KMS-11 (cell line): Measurements from ENCODE around the gene ITPR3.

ENCODE experiments used
- H2AFZ ChIP-seq: fragments of 200-600 bp; sonication (generic); 2 replicates; pipeline ENCODE4 v1.6.1; 2016; ENCODE audit warnings: antibody characterized with exemption, mixed run types, low read depth
- H3K27ac ChIP-seq: fragments of 200-600 bp; sonication (generic); 2 replicates; pipeline ENCODE4 v1.6.1; 2016; ENCODE audit warnings: mild to moderate bottlenecking, mixed run types
- H3K27me3 ChIP-seq: fragments of 200-600 bp; sonication (generic); 2 replicates; pipeline ENCODE4 v1.6.1; 2017; ENCODE audit warnings: mild to moderate bottlenecking, low read depth, mixed run types, moderate library complexity; ENCODE audit not compliant: insufficient read depth
- H3K36me3 ChIP-seq: fragments of 200-600 bp; sonication (generic); 2 replicates; pipeline ENCODE4 v1.6.1; 2017; ENCODE audit warnings: mild to moderate bottlenecking, mixed run types; ENCODE audit not compliant: insufficient read depth
- H3K4me1 ChIP-seq: fragments of 200-600 bp; sonication (generic); 2 replicates; pipeline ENCODE4 v1.6.1; 2016; ENCODE audit warnings: mild to moderate bottlenecking, low read depth, mixed run types; ENCODE audit not compliant: poor library complexity, severe bottlenecking
- H3K4me2 ChIP-seq: fragments of 200-600 bp; sonication (generic); 2 replicates; pipeline ENCODE4 v1.7.0; 2016; ENCODE audit warnings: mild to moderate bottlenecking, mixed run types
- H3K4me3 ChIP-seq: fragments of 200-600 bp; sonication (generic); IDR thresholded peaks from 2 replicates; pipeline ENCODE4 v1.6.1; 2017; ENCODE audit warnings: low read depth, low read length, mixed read lengths; ENCODE audit not compliant: insufficient read depth
- H3K79me2 ChIP-seq: fragments of 200-600 bp; sonication (generic); 2 replicates; pipeline ENCODE4 v1.6.1; 2016; ENCODE audit warnings: low read depth, mixed run types; ENCODE audit not compliant: insufficient read depth
- H3K9ac ChIP-seq: fragments of 200-600 bp; sonication (generic); 2 replicates; pipeline ENCODE4 v1.6.1; 2016; ENCODE audit warnings: mild to moderate bottlenecking, mixed run types
- H4K20me1 ChIP-seq: fragments of 200-600 bp; sonication (generic); 2 replicates; pipeline ENCODE4 v1.6.1; 2016; ENCODE audit warnings: mild to moderate bottlenecking, mixed run types; ENCODE audit not compliant: insufficient read depth
- CTCF ChIP-seq: fragments of 200-600 bp; sonication (generic); conservative IDR thresholded peaks from 2 replicates; pipeline ENCODE4 v1.6.1; 2017; ENCODE audit warnings: low read depth, mild to moderate bottlenecking, antibody characterized with exemption, low read length, moderate library complexity, mixed read lengths

Gene ITPR3

GRCh38 chr6:33740204-33740608 is 119.1 kb downstream of the ITPR3 start:
- no peak for TF ChIP-seq CTCF
- H3K4me1 ChIP-seq = peaks cover 7% of the 10 kb centered on the region
- H2AFZ ChIP-seq = no peak overlapping the region
- H3K27me3 ChIP-seq = peaks cover 20% of the 10 kb centered on the region
- no peak overlapping the region for H3K27ac ChIP-seq
- no peak overlapping the region for H3K4me3 ChIP-seq
- no peaks in the 10 kb centered on the region for H3K79me2 ChIP-seq
- no peak overlapping the region for H3K4me2 ChIP-seq
- H4K20me1 ChIP-seq = no peaks in the 10 kb centered on the region
- H3K9ac ChIP-seq = no peak overlapping the region
- H3K36me3 ChIP-seq = no peaks in the 10 kb centered on the region

- no peak overlapping the region for H3K4me2 ChIP-seq
- no peak for TF ChIP-seq CTCF
- peaks cover 20% of the 10 kb centered on the region for H3K27me3 ChIP-seq
- H3K79me2 ChIP-seq = no peaks in the 10 kb centered on the region
- no peaks in the 10 kb centered on the region for H4K20me1 ChIP-seq
- H3K4me1 ChIP-seq = peaks cover 7% of the 10 kb centered on the region
- H3K9ac ChIP-seq = no peak overlapping the region
- H3K27ac ChIP-seq = no peak overlapping the region
- no peak overlapping the region for H3K4me3 ChIP-seq
- H3K36me3 ChIP-seq = no peaks in the 10 kb centered on the region
- no peak overlapping the region for H2AFZ ChIP-seq
Measured at GRCh38 chr6:33740794-33741193, 119.7 kb downstream of the ITPR3 start.

- no peak overlapping the region for H3K4me3 ChIP-seq
- TF ChIP-seq CTCF = no peak
- H4K20me1 ChIP-seq = no peaks in the 10 kb centered on the region
- no peak overlapping the region for H3K4me2 ChIP-seq
- no peak overlapping the region for H2AFZ ChIP-seq
- H3K27ac ChIP-seq = no peak overlapping the region
- H3K36me3 ChIP-seq = no peaks in the 10 kb centered on the region
- no peak overlapping the region for H3K9ac ChIP-seq
- peaks cover 7% of the 10 kb centered on the region for H3K4me1 ChIP-seq
- no peaks in the 10 kb centered on the region for H3K79me2 ChIP-seq
- H3K27me3 ChIP-seq = peaks cover 23% of the 10 kb centered on the region
Measured at GRCh38 chr6:33742092-33742491, 121.0 kb downstream of the ITPR3 start.

GRCh38 chr6:33742837-33743236 is 121.7 kb downstream of the ITPR3 start:
- Histone ChIP-seq H3K27me3 (peaks cover 28% of the 10 kb centered on the region), H3K4me1 (peaks cover 7% of the 10 kb centered on the region), H3K9ac (no peak overlapping the region), H3K4me2 (no peak overlapping the region), H3K4me3 (no peak overlapping the region), H3K79me2 (no peaks in the 10 kb centered on the region), H3K36me3 (no peaks in the 10 kb centered on the region), H4K20me1 (no peaks in the 10 kb centered on the region), H3K27ac (no peak overlapping the region), H2AFZ (no peak overlapping the region)
- TF ChIP-seq CTCF = no peak
